SK-N-SH (cell line): ENCODE measurements around the gene MTIF2. TPM values are rescaled to one million over a fixed set of nuclear protein-coding genes. Genes with fewer than 3 reads are reported as not detected.
"Not testable (repeated sequence)": the region's sequence is repeated elsewhere in the genome, so short reads cannot be mapped to it uniquely, and the experiment has no call there.

ENCODE experiments used
- CTCF ChIA-PET: fragments of 300-600, 350-600 bp; formaldehyde crosslinking; extraction: SDS; loops from one replicate; lab custom pipeline; 2021; lab: Yijun Ruan, JAX
- POLR2A ChIA-PET: fragments of 350-600 bp; sonication (Branson Sonifier 250); formaldehyde crosslinking; extraction: SDS; loops from one replicate; lab custom pipeline; 2020; ENCODE audit warnings: antibody characterized with exemption, inconsistent platforms; lab: Yijun Ruan, JAX
- DNase-seq: peaks from one replicate; pipeline ENCODE4 v3.0.0; 2012
- H2AFZ ChIP-seq: fragments of 200-600 bp; sonication (generic); 2 replicates; pipeline ENCODE4 v1.8.1; 2016; ENCODE audit warnings: antibody characterized with exemption, mild to moderate bottlenecking, low read depth
- H3F3A ChIP-seq: fragments of 200-600 bp; sonication (generic); replicated peaks from 2 replicates; pipeline ENCODE3; 2016; ENCODE audit warnings: antibody characterized with exemption, mild to moderate bottlenecking; ENCODE audit not compliant: insufficient read depth
- H3K27ac ChIP-seq, 2 experiments: fragments of 200-500 bp in 1 of 2; fragments of 200-600 bp in 1 of 2; sonication (Bioruptor generic) in 1 of 2; sonication (generic), shearing (Covaris generic) in 1 of 2; 2 replicates each; pipeline versions ENCODE4 v1.5.1 to v1.6.1; 2014 to 2016; ENCODE audit warnings: low read depth in 2 of 2, inconsistent platforms in 1 of 2, low read length in 1 of 2, mild to moderate bottlenecking in 1 of 2, mixed read lengths in 1 of 2
- H3K27me3 ChIP-seq: fragments of 200-600 bp; sonication (generic), shearing (Covaris generic); 2 replicates; pipeline ENCODE4 v1.6.1; 2016; ENCODE audit warnings: mixed run types; ENCODE audit not compliant: insufficient read depth
- H3K36me3 ChIP-seq, 2 experiments: fragments of 200-500 bp in 1 of 2; fragments of 200-600 bp in 1 of 2; sonication (Bioruptor generic) in 1 of 2; sonication (generic) in 1 of 2; replicated peaks in 1 of 2; 2 replicates each; pipeline versions ENCODE3 to v1.5.1; 2014 to 2016; ENCODE audit warnings: low read length in 1 of 2, mild to moderate bottlenecking in 1 of 2; ENCODE audit not compliant: insufficient read depth in 2 of 2, control insufficient read depth in 1 of 2
- H3K4me1 ChIP-seq, 2 experiments: fragments of 200-500 bp in 1 of 2; fragments of 200-600 bp in 1 of 2; sonication (Bioruptor generic) in 1 of 2; sonication (generic), shearing (Covaris generic) in 1 of 2; 2 replicates each; pipeline versions ENCODE4 v1.5.1 to v1.6.1; 2014 to 2016; ENCODE audit warnings: low read depth in 1 of 2, low read length in 1 of 2, mixed run types in 1 of 2; ENCODE audit not compliant: insufficient read depth in 2 of 2, control insufficient read depth in 1 of 2
- H3K4me2 ChIP-seq: fragments of 200-600 bp; sonication (generic), shearing (Covaris generic); 2 replicates; pipeline ENCODE4 v1.6.1; 2017; ENCODE audit warnings: mixed run types
- H3K4me3 ChIP-seq, 2 experiments: fragments of 200-500 bp in 1 of 2; fragments of 200-600 bp in 1 of 2; sonication (Bioruptor generic) in 1 of 2; sonication (generic), shearing (Covaris generic) in 1 of 2; 2 replicates each; pipeline versions ENCODE4 v1.5.1 to v1.8.1; 2014 to 2016; ENCODE audit warnings: low read depth in 2 of 2, inconsistent platforms in 1 of 2, low read length in 1 of 2, mild to moderate bottlenecking in 1 of 2, mixed read lengths in 1 of 2, moderate library complexity in 1 of 2
- H3K79me2 ChIP-seq: fragments of 200-600 bp; sonication (generic); 2 replicates; pipeline ENCODE4 v1.8.1; 2017; ENCODE audit warnings: mild to moderate bottlenecking; ENCODE audit not compliant: insufficient read depth
- H3K9ac ChIP-seq: fragments of 200-600 bp; sonication (generic); 2 replicates; pipeline ENCODE4 v1.6.1; 2017; ENCODE audit warnings: mixed run types
- H3K9me2 ChIP-seq: fragments of 200-600 bp; sonication (generic); 2 replicates; pipeline ENCODE4 v1.6.1; 2017; ENCODE audit warnings: mixed run types
- H3K9me3 ChIP-seq: fragments of 200-600 bp; sonication (generic); 2 replicates; pipeline ENCODE4 v1.6.1; 2017; ENCODE audit warnings: mixed run types, mild to moderate bottlenecking, moderate library complexity
- H4K20me1 ChIP-seq: fragments of 200-600 bp; sonication (generic); 2 replicates; pipeline ENCODE4 v1.6.1; 2017; ENCODE audit warnings: mild to moderate bottlenecking, mixed run types; ENCODE audit not compliant: insufficient read depth
- EP300 ChIP-seq, 2 experiments: IDR thresholded peaks; 2 replicates each; pipeline versions ENCODE4 v1.4.0 to v1.6.1; 2012; ENCODE audit warnings: borderline replicate concordance in 1 of 2, low read depth in 1 of 2, low read length in 1 of 2
- EZH2phosphoT487 ChIP-seq: fragments of 200-600 bp; sonication (generic); IDR thresholded peaks from 2 replicates; pipeline ENCODE4 v1.6.1; 2017; ENCODE audit warnings: low read depth, mixed run types, mild to moderate bottlenecking, antibody characterized with exemption, moderate library complexity, borderline replicate concordance
- GABPA ChIP-seq: IDR thresholded peaks from 2 replicates; pipeline ENCODE4 v1.4.0; 2012; ENCODE audit warnings: low read depth, mild to moderate bottlenecking
- MXI1 ChIP-seq: IDR thresholded peaks from 2 replicates; pipeline ENCODE4 v1.6.1; 2012; ENCODE audit warnings: mild to moderate bottlenecking, low read depth, low read length, improper control_type of control experiment
- NFIC ChIP-seq: IDR thresholded peaks from 2 replicates; pipeline ENCODE4 v1.4.0; 2012; ENCODE audit warnings: borderline replicate concordance
- NRF1 ChIP-seq: IDR thresholded peaks from 2 replicates; pipeline ENCODE4 v1.6.1; 2012; ENCODE audit warnings: low read depth, mild to moderate bottlenecking, low read length
- RCOR1 ChIP-seq: fragments of 150-350 bp; IDR thresholded peaks from 2 replicates; pipeline ENCODE4 v1.6.1; 2017; ENCODE audit warnings: antibody characterized with exemption, low read length
- RFX5 ChIP-seq: IDR thresholded peaks from 2 replicates; pipeline ENCODE4 v1.6.1; 2012; ENCODE audit warnings: mild to moderate bottlenecking, improper control_type of control experiment, low read length
- RXRA ChIP-seq: IDR thresholded peaks from 2 replicates; pipeline ENCODE4 v1.4.0; 2012; ENCODE audit warnings: low read depth, mild to moderate bottlenecking, borderline replicate concordance
- TAF1 ChIP-seq: IDR thresholded peaks from 2 replicates; pipeline ENCODE4 v1.6.1; 2012; ENCODE audit warnings: low read depth, mild to moderate bottlenecking, low read length, moderate library complexity, borderline replicate concordance
- TCF12 ChIP-seq: IDR thresholded peaks from 2 replicates; pipeline ENCODE4 v1.4.0; 2012
- USF2 ChIP-seq: fragments of 150-350 bp; IDR thresholded peaks from 2 replicates; pipeline ENCODE4 v1.6.1; 2017; ENCODE audit warnings: antibody characterized with exemption, low read length, low read depth, borderline replicate concordance
- YY1 ChIP-seq: IDR thresholded peaks from 2 replicates; pipeline ENCODE4 v1.4.0; 2012; ENCODE audit warnings: low read depth, mild to moderate bottlenecking
- WGBS: methylation state at CpG from one replicate; pipeline ENCODE4 v1.1.6; 2017; ENCODE audit warnings: low lambda C conversion rate; 5-methylcytosine and 5-hydroxymethylcytosine counted together
- polyA plus RNA-seq, 3 experiments: library from polyadenylated mRNA; depleted of rRNA; stranded (reverse); fragments of >200 nt; gene quantifications; 2 replicates each; pipeline ENCODE4 v1.2.3, GENCODE V29; 2012
- TF ChIP-seq, protein P1 (sequence below): fragments of 150-350 bp; IDR thresholded peaks from 2 replicates; pipeline ENCODE4 v1.6.1; 2016; ENCODE audit warnings: mild to moderate bottlenecking, low read depth, low read length
- TF ChIP-seq, protein P2 (sequence below): IDR thresholded peaks from 2 replicates; pipeline ENCODE4 v1.4.0; 2012; ENCODE audit warnings: low read depth
- TF ChIP-seq, protein P3 (sequence below): fragments of 200-600 bp; sonication (generic); IDR thresholded peaks from 2 replicates; pipeline ENCODE4 v1.6.1; 2017; ENCODE audit warnings: antibody characterized with exemption, mild to moderate bottlenecking, moderate library complexity

Gene MTIF2
- polyA plus RNA-seq, 1 of the 3 experiments (the other 2 are of a cell fraction), result 12.9 TPM

DNA sequence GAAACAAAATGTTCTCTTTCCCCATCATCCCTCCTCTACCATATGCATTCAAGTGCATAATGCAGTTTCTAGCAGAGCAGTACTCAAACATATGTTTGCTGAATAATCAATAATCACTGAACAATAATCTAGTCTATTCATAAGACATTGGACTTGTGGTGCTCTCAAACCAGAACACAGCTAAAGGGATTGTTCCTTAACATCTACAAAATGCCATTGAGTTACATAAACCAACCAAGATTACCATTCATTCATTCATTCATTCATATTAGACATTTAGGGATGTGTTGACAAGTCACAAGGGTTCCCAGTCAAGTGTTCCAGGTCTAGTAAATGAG, 40.8 kb downstream of the MTIF2 start:
- Histone ChIP-seq H3K9me3 (no peaks in the 10 kb centered on the region), H4K20me1 (no peaks in the 10 kb centered on the region), H3F3A (peaks cover 6% of the 10 kb centered on the region), H3K27ac (no peak overlapping the region), H3K36me3 (peaks cover 3 to 14% of the 10 kb centered on the region in 2 experiments), H3K27me3 (no peaks in the 10 kb centered on the region), H3K9ac (no peak overlapping the region), H3K4me2 (no peak overlapping the region), H3K9me2 (no peaks in the 10 kb centered on the region), H3K79me2 (peaks cover 52% of the 10 kb centered on the region), H2AFZ (no peak overlapping the region), H3K4me3 (no peak overlapping the region), H3K4me1 (peaks cover 0 to 3% of the 10 kb centered on the region in 2 experiments; a peak in 3 of 4 replicates)
- DNase-seq, result no peak
- POLR2A ChIA-PET, result no interaction called here
- CTCF ChIA-PET, result interaction anchor here (1.1 kb wide), 1 partner anchor 59 kb away, joined by 3 read pairs; no protein-coding TSS in a partner anchor
- TF ChIP-seq, protein P1, sequence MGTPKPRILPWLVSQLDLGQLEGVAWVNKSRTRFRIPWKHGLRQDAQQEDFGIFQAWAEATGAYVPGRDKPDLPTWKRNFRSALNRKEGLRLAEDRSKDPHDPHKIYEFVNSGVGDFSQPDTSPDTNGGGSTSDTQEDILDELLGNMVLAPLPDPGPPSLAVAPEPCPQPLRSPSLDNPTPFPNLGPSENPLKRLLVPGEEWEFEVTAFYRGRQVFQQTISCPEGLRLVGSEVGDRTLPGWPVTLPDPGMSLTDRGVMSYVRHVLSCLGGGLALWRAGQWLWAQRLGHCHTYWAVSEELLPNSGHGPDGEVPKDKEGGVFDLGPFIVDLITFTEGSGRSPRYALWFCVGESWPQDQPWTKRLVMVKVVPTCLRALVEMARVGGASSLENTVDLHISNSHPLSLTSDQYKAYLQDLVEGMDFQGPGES, result no peak
- no peak for TF ChIP-seq USF2
- no peak for TF ChIP-seq TAF1
- no peak for TF ChIP-seq RXRA
- TF ChIP-seq NFIC, result no peak
- TF ChIP-seq, protein P2, sequence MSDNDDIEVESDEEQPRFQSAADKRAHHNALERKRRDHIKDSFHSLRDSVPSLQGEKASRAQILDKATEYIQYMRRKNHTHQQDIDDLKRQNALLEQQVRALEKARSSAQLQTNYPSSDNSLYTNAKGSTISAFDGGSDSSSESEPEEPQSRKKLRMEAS, result no peak
- no peak for TF ChIP-seq MXI1
- TF ChIP-seq EZH2phosphoT487, result no peak
- TF ChIP-seq RFX5, result no peak
- TF ChIP-seq YY1, result no peak
- TF ChIP-seq NRF1, result no peak
- no peak for TF ChIP-seq RCOR1
- TF ChIP-seq EP300 (IDR thresholded peaks at IDR 0.05; ENCODE audit: borderline replicate concordance in 1 of 2, low read depth in 1 of 2, low read length in 1 of 2), result no peak
- TF ChIP-seq TCF12, result no peak
- TF ChIP-seq, protein P3, sequence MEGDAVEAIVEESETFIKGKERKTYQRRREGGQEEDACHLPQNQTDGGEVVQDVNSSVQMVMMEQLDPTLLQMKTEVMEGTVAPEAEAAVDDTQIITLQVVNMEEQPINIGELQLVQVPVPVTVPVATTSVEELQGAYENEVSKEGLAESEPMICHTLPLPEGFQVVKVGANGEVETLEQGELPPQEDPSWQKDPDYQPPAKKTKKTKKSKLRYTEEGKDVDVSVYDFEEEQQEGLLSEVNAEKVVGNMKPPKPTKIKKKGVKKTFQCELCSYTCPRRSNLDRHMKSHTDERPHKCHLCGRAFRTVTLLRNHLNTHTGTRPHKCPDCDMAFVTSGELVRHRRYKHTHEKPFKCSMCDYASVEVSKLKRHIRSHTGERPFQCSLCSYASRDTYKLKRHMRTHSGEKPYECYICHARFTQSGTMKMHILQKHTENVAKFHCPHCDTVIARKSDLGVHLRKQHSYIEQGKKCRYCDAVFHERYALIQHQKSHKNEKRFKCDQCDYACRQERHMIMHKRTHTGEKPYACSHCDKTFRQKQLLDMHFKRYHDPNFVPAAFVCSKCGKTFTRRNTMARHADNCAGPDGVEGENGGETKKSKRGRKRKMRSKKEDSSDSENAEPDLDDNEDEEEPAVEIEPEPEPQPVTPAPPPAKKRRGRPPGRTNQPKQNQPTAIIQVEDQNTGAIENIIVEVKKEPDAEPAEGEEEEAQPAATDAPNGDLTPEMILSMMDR, result no peak
- no peak for TF ChIP-seq GABPA

GRCh38 chr2:55227437-55228225, 41.4 kb downstream of the MTIF2 start:
- WGBS, result 89% methylated on average over 7 of the region's 7 CpGs
- H2AFZ ChIP-seq, H3K4me1 ChIP-seq, H4K20me1 ChIP-seq, H3K4me2 ChIP-seq, POLR2A ChIA-PET, H3F3A ChIP-seq, DNase-seq, H3K9me2 ChIP-seq, H3K27me3 ChIP-seq, H3K27ac ChIP-seq, H3K9ac ChIP-seq, H3K4me3 ChIP-seq, H3K9me3 ChIP-seq: not testable (repeated sequence)
- Histone ChIP-seq H3K79me2 (peaks cover 46% of the 10 kb centered on the region), H3K36me3 (peaks cover 3 to 14% of the 10 kb centered on the region in 2 experiments)
- CTCF ChIA-PET, result interaction anchor here (1.1 kb wide), 1 partner anchor 58 kb away, joined by 3 read pairs; no protein-coding TSS in a partner anchor
